ENCODE results near the gene CA4. TPM values are rescaled to one million over a fixed set of nuclear protein-coding genes. Genes with fewer than 3 reads are reported as not detected.
A peak's percentile ranks its signal among the peaks of the same experiment; 100 is the strongest.
"Not testable (repeated sequence)": the region's sequence is repeated elsewhere in the genome, so short reads cannot be mapped to it uniquely, and the experiment has no call there.

CA4 gene
- total RNA-seq (not detected), polyA plus RNA-seq (not detected)

GRCh38 chr17:60149691-60150582 lies at the start of gene CA4:
TSS of gene CA4 (plus strand) at chr17:60149973. CDS start at chr17:60150035, 62 bp downstream.
- H3K27me3 ChIP-seq (ENCODE audit: insufficient read depth, low read length): peaks cover 32% of the 10 kb centered on the region
- H3K36me3 ChIP-seq (ENCODE audit: insufficient read depth, low read length): no peaks in the 10 kb centered on the region
- peaks cover 11 to 23% (median 15%) of the 10 kb centered on the region in 4 donors for H3K4me1 Mint-ChIP-seq
- ChIA-PET POLR2A (ENCODE audit: partially characterized antibody) (interaction anchor here (0.9 kb wide), 1 partner anchor 8 kb away, joined by 3 read pairs; no protein-coding TSS in a partner anchor), CTCF (ENCODE audit: partially characterized antibody) (no interaction called here)
- H3K36me3 Mint-ChIP-seq: no peaks in the 10 kb centered on the region
- no peak within 1 kb of the TSS for H3K27ac Mint-ChIP-seq
- no peak within 1 kb of the TSS for H3K27ac ChIP-seq (ENCODE audit: low read depth, low read length)
- H3K4me1 ChIP-seq (ENCODE audit: insufficient read depth, low read length): peaks cover 17% of the 10 kb centered on the region
- H3K27me3 Mint-ChIP-seq: peaks cover 51 to 54% of the 10 kb centered on the region in 2 donors
- no peak within 1 kb of the TSS for H3K4me3 ChIP-seq (ENCODE audit: low read length in 2 of 2)
- H3K4me3 Mint-ChIP-seq: peak within 1 kb of the TSS; percentile 45 to 84 (median 68)
- DNase-seq: no peak
- H3K9me3 ChIP-seq (ENCODE audit: control insufficient read depth in 1 of 2, low read length in 2 of 2): no peaks in the 10 kb centered on the region
- H3K9me3 Mint-ChIP-seq: peaks cover 0 to 2% (median 0%) of the 10 kb centered on the region in 8 donors
- intact Hi-C loops (cut with micrococcal nuclease): no loop called here

GRCh38 chr17:60100577-60100976 lies 49.2 kb upstream of the CA4 start:
- H3K27ac ChIP-seq (ENCODE audit: low read depth, low read length); DNase-seq; H3K4me3 ChIP-seq (ENCODE audit: low read length in 2 of 2); H3K36me3 ChIP-seq (ENCODE audit: insufficient read depth, low read length); H3K4me1 ChIP-seq (ENCODE audit: insufficient read depth, low read length); H3K9me3 Mint-ChIP-seq; H3K9me3 ChIP-seq (ENCODE audit: control insufficient read depth in 1 of 2, low read length in 2 of 2); H3K4me1 Mint-ChIP-seq; H3K4me3 Mint-ChIP-seq; POLR2A ChIA-PET (ENCODE audit: partially characterized antibody); H3K27ac Mint-ChIP-seq; H3K36me3 Mint-ChIP-seq; CTCF ChIA-PET (ENCODE audit: partially characterized antibody); H3K27me3 ChIP-seq (ENCODE audit: insufficient read depth, low read length): not testable (repeated sequence)
- intact Hi-C loops (cut with micrococcal nuclease): loop anchor here (10.0 kb wide), 1 partner anchor 186 kb away; no protein-coding TSS in a partner anchor
- H3K27me3 Mint-ChIP-seq: peaks cover 14 to 22% of the 10 kb centered on the region in 2 donors

GRCh38 chr17:60102015-60102631 lies 47.6 kb upstream of the CA4 start:
- H3K27ac ChIP-seq (ENCODE audit: low read depth, low read length); H3K36me3 Mint-ChIP-seq; H3K9me3 ChIP-seq (ENCODE audit: control insufficient read depth in 1 of 2, low read length in 2 of 2); H3K36me3 ChIP-seq (ENCODE audit: insufficient read depth, low read length); H3K27ac Mint-ChIP-seq; H3K4me3 ChIP-seq (ENCODE audit: low read length in 2 of 2); H3K9me3 Mint-ChIP-seq; H3K4me1 Mint-ChIP-seq; H3K4me1 ChIP-seq (ENCODE audit: insufficient read depth, low read length); H3K27me3 ChIP-seq (ENCODE audit: insufficient read depth, low read length); POLR2A ChIA-PET (ENCODE audit: partially characterized antibody); CTCF ChIA-PET (ENCODE audit: partially characterized antibody): not testable (repeated sequence)
- DNase-seq: peak in 1 of 5 donors; percentile 16
- H3K4me3 Mint-ChIP-seq: peak overlapping the region; percentile 39 to 82 (median 76)
- peaks cover 18 to 28% of the 10 kb centered on the region in 2 donors for H3K27me3 Mint-ChIP-seq
- intact Hi-C loops (cut with micrococcal nuclease): loop anchor here (10.0 kb wide), 1 partner anchor 187 kb away; no protein-coding TSS in a partner anchor

- ChIA-PET POLR2A (ENCODE audit: partially characterized antibody) (no interaction called here), CTCF (ENCODE audit: partially characterized antibody) (no interaction called here)
- Mint-ChIP-seq H3K4me1 (peaks cover 4 to 10% (median 8%) of the 10 kb centered on the region in 4 donors), H3K36me3 (no peaks in the 10 kb centered on the region), H3K9me3 (no peaks in the 10 kb centered on the region), H3K27me3 (peaks cover 18 to 31% of the 10 kb centered on the region in 2 donors), H3K27ac (no peak overlapping the region), H3K4me3 (peak overlapping the region; percentile 39 to 82 (median 76))
- no peaks in the 10 kb centered on the region for H3K27me3 ChIP-seq (ENCODE audit: insufficient read depth, low read length)
- H3K9me3 ChIP-seq (ENCODE audit: control insufficient read depth in 1 of 2, low read length in 2 of 2): no peaks in the 10 kb centered on the region
- no peak overlapping the region for H3K4me3 ChIP-seq (ENCODE audit: low read length in 2 of 2)
- peaks cover 3% of the 10 kb centered on the region for H3K4me1 ChIP-seq (ENCODE audit: insufficient read depth, low read length)
- H3K36me3 ChIP-seq (ENCODE audit: insufficient read depth, low read length): no peaks in the 10 kb centered on the region
- DNase-seq: peak in 3 of 5 donors; percentile 3 to 19 (median 18)
- intact Hi-C loops (cut with micrococcal nuclease): loop anchor here (10.0 kb wide), 1 partner anchor 188 kb away; no protein-coding TSS in a partner anchor
- H3K27ac ChIP-seq (ENCODE audit: low read depth, low read length): no peak overlapping the region
Observed at GRCh38 chr17:60102632-60103096, 47.1 kb upstream of the CA4 start.

GRCh38 chr17:60103957-60104356 lies 45.8 kb upstream of the CA4 start:
- no peak for DNase-seq
- Histone ChIP-seq H3K4me1 (ENCODE audit: insufficient read depth, low read length) (peaks cover 3% of the 10 kb centered on the region), H3K27me3 (ENCODE audit: insufficient read depth, low read length) (no peaks in the 10 kb centered on the region), H3K4me3 (ENCODE audit: low read length in 2 of 2) (no peak overlapping the region), H3K9me3 (ENCODE audit: control insufficient read depth in 1 of 2, low read length in 2 of 2) (no peaks in the 10 kb centered on the region), H3K36me3 (ENCODE audit: insufficient read depth, low read length) (no peaks in the 10 kb centered on the region), H3K27ac (ENCODE audit: low read depth, low read length) (no peak overlapping the region)
- POLR2A ChIA-PET (ENCODE audit: partially characterized antibody): no interaction called here
- CTCF ChIA-PET (ENCODE audit: partially characterized antibody): no interaction called here
- H3K27me3 Mint-ChIP-seq: peaks cover 18 to 30% of the 10 kb centered on the region in 2 donors
- no peaks in the 10 kb centered on the region for H3K9me3 Mint-ChIP-seq
- no peak overlapping the region for H3K27ac Mint-ChIP-seq
- H3K36me3 Mint-ChIP-seq: no peaks in the 10 kb centered on the region
- intact Hi-C loops (cut with micrococcal nuclease): loop anchor here (10.0 kb wide), 1 partner anchor 189 kb away; no protein-coding TSS in a partner anchor
- H3K4me1 Mint-ChIP-seq: peaks cover 4 to 10% (median 8%) of the 10 kb centered on the region in 4 donors
- H3K4me3 Mint-ChIP-seq: no peak overlapping the region

GRCh38 chr17:60106340-60107059 lies 43.3 kb upstream of the CA4 start:
- no peak for DNase-seq
- Histone ChIP-seq H3K4me1 (ENCODE audit: insufficient read depth, low read length) (peaks cover 3% of the 10 kb centered on the region), H3K27me3 (ENCODE audit: insufficient read depth, low read length) (no peaks in the 10 kb centered on the region), H3K27ac (ENCODE audit: low read depth, low read length) (no peak overlapping the region), H3K4me3 (ENCODE audit: low read length in 2 of 2) (no peak overlapping the region), H3K9me3 (ENCODE audit: control insufficient read depth in 1 of 2, low read length in 2 of 2) (no peaks in the 10 kb centered on the region), H3K36me3 (ENCODE audit: insufficient read depth, low read length) (no peaks in the 10 kb centered on the region)
- POLR2A ChIA-PET (ENCODE audit: partially characterized antibody): no interaction called here
- intact Hi-C loops (cut with micrococcal nuclease): loop anchor here (10.0 kb wide), 1 partner anchor 192 kb away; no protein-coding TSS in a partner anchor
- peaks cover 22 to 32% of the 10 kb centered on the region in 2 donors for H3K27me3 Mint-ChIP-seq
- no peak overlapping the region for H3K27ac Mint-ChIP-seq
- no peak overlapping the region for H3K4me3 Mint-ChIP-seq
- peaks cover 4 to 10% (median 8%) of the 10 kb centered on the region in 4 donors for H3K4me1 Mint-ChIP-seq
- H3K36me3 Mint-ChIP-seq: no peaks in the 10 kb centered on the region
- H3K9me3 Mint-ChIP-seq: no peaks in the 10 kb centered on the region
- CTCF ChIA-PET (ENCODE audit: partially characterized antibody): no interaction called here
